ENCODE data around the gene TC2N.
"Not testable (repeated sequence)": the region's sequence is repeated elsewhere in the genome, so short reads cannot be mapped to it uniquely, and the experiment has no call there.

Gene TC2N

GRCh38 chr14:91888641-91889476 lies 21.5 kb upstream of the TC2N start:
- DNase-seq: no peak

- DNase-seq: no peak
These were observed 19.6 kb upstream of the TC2N start for GRCh38 chr14:91886961-91887360.

- no peak for DNase-seq
These were observed 18.5 kb upstream of the TC2N start for GRCh38 chr14:91885839-91886238.

DNA sequence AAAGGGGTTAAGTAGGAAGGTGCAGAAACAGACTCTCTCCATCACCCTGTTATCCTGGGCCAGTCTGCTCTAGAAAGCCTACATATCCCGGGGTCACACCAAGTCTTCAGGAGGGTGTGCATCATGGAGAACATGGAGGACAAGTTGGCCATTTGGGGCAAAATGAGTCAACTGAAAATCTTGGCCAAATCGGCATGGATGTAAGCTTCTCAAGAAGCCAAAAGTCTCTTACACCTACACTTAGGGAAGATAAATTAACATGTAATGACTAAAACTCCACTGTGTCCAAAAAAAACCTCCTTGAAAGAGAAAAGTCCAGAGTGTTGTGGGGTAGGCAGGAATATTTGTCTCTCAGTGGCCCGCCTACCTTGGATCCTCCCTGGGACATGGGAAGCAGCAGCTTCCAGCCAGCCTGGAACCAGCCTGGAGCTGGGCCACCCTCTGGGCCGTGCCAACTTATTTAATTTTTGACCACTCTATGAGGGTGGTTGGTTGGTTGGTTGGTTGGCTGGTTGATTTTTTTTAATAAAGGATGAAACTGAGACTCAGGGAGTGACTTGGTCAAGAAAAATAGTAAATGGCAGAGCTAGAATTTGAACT lies 17.9 kb upstream of the TC2N start:
- DNase-seq: no peak

DNA sequence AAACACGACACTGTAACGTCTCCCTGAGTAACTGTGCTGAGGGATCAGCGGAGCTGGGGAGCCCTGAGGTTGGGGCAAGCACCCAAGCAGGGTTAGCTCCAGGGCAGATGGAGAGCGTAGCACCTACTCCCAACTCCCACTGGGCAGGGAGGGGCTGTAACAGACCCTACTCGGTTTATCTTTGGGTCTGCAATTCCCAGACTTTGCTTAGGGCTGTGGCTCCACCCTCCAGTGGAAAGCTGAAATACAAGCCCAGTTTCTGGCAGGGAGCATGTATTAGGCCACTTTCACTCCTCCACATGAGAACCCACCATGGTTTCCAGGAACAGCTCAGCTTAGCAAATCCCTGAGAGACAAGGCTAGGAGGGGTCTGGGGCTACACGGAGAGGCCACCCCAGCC lies 17.3 kb upstream of the TC2N start:
- DNase-seq: no peak

DNA sequence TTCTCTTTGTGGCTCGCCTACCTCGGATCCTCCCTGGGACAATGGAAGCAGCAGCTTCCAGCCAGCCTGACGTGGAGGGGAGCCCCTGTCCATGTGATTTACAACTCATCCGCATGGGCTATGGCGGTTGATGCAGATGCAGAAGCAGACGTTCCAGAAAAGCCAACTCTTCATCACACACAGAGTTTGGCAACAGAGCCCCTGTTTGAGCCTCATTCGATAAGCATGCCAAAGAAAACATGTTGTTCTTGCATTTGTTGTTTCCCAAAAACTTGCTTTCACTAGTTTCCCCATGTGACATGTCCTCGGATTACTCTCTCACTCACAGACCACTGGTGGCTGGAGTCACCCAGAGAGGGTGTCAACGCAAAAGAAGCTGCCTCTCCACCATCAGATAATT lies 16.4 kb upstream of the TC2N start:
- DNase-seq: no peak

- DNase-seq: no peak
These were observed 15.4 kb upstream of the TC2N start for GRCh38 chr14:91882776-91883175.

GRCh38 chr14:91882369-91882768 lies 15.0 kb upstream of the TC2N start:
- DNase-seq: no peak

DNA sequence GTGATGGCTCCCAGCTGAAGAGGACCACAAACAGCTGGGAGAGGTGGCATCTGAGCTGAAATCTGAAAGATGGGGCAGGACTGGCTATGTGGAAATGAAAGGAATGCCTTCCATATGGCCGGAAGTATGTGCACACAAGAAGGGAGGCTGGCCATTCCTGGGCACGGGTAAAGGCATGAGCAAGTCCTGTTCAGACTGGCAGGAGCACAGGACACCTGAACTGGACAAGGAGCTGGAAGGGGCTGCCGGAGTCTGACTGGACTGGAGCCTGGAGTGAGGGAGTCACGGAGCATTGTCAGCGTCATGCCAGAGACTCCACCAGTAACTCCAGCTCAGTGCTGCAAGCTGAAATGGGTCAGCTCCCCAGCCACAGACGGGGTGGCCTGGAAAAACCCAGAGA lies 11.9 kb upstream of the TC2N start:
- no peak for DNase-seq

DNA sequence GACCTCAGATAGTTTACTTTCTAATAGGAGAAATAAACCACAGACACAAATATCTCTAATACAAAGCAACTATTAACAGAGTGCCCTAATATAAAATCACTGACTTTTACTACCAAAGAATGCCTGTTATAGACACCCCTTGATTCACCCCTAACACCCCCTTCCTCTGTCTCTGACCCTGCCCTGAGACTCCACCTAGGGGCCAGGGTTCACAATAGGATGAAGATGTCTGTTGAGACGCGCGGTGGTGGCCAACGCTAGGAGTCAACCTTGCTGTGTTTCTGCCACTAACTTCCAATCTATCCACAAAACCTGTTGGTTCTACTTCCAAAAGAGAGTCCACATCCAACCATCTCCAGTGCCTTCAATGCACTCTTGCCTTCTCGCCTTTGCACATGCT lies 10.9 kb upstream of the TC2N start:
- DNase-seq: no peak

- no peak for DNase-seq
These were observed 10.1 kb upstream of the TC2N start for GRCh38 chr14:91877376-91877915.

GRCh38 chr14:91876492-91876891 lies 9.2 kb upstream of the TC2N start:
- no peak for DNase-seq

DNA sequence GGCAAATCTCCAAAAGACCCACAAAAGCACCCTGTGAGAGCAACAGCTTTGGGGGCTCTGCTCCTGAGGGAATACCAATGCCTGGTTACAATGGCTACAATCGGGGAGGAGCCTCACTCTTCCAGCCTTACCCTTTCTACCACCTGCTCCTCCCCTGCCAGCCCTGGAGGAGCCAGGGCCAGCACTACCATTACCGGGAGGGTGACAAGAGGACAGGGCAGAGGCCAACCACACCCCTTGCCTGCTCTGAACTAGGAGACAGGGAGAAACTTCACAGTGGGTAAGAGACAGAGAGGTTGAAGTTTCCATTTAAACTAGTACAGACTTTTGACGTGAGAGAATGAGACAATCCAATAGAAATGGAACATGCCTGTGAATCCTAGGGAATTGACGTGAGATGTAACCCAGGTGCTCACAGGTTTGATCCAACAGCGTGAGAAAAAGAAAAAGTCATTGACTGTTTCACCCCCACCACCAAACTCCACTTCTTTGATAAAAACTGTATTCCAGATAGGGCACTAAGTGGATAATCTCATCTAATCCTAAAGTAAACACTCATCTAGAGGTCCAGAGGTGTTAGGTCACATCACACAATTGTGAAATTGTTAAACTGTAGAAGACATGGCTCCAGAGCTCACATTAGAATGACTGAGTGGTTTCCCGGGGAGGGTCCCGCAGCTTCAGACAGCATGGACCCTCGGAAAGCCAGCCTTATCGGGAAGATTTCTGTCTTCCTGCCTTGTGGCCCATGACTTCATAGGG lies 8.4 kb upstream of the TC2N start:
- DNase-seq: no peak

DNA sequence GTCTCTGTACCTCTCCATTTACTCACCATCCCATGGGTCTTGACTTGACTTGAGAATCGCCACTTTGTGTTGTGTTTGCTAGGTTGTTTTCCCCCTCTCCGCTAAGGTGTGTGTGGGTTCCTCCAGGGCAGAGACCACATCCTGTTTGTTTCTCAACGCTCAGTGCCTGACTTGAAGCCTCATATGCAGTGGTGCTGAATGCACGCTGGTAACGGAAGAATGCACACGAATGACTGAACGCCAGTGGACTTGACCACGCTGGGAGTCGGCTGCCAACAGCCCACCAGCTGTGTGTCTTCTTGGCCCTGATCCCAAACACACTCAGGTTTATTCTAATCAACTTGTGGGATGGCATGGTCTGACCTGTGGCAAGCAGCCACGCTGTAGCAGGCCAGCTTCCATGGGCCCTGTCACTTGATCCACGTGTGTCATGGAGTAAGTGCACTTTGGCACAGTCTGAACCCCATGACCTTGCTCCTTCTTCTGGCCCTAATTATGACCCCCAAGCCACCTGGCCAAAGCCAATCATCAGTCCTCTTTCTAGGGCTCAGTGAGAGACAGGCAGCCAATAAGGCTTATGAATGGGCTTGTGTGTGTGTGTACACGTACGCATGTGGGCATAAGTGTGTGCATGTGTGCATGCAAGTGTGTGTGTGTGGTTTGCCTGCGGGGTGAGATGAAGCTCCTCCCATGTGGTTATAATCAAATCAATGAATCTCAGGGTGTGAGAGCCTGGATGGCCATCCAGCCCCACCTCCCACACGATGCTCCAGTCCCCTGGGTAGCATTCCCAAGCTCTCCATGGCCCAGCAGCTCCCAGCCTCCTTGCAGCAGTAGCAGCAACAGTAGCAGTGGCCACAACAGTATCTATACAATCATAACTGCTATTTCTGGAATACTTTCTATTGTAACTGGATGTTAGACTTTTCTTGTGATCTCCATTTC lies 6.4 kb upstream of the TC2N start:
- peak; percentile 44 to 94 (median 68) for DNase-seq

- DNase-seq: peak in 4 of 5 donors; percentile 45 to 65 (median 50)
These were observed 5.5 kb upstream of the TC2N start for GRCh38 chr14:91872517-91873470.

- DNase-seq: peak in 2 of 5 donors; percentile 38 to 75
These were observed 4.7 kb upstream of the TC2N start for GRCh38 chr14:91872011-91872501.

DNA sequence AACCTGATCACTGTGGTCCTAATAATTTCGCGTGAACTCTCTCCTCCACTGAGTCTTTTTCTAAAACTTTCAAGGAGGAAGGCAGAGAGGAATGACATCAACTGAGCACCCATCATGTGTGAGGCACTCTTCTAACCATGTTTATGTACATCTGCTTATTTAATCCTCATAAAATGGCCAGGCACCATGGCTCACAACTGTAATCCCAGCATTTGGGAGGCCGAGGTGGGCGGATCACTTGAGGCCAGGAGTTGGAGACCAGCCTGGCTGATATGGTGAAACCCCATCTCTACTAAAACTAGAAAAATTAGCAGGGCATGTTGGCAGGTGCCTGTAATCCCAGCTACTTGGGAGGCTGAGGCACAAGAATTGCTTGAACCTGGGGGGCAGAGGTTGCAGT lies 4.1 kb upstream of the TC2N start:
- DNase-seq: not testable (repeated sequence)

DNA sequence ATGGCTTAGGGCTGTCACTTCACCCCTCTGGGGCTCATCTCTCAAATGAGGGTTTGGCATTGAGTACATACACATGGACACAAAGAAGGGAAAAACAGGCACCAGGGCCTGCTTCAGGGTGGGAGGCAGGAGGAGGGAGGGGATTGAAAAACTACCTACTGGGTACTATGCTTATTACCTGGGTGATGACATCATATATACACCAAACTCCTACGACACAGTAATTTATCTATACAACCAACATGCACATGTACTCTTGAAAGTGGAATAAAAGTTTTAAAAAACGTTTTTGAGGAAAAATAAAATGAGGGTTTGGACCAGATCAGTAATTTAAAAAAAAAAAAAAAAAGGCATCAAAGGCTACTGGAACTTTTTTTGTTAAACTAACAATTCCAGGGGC lies 3.6 kb upstream of the TC2N start:
- no peak for DNase-seq

DNA sequence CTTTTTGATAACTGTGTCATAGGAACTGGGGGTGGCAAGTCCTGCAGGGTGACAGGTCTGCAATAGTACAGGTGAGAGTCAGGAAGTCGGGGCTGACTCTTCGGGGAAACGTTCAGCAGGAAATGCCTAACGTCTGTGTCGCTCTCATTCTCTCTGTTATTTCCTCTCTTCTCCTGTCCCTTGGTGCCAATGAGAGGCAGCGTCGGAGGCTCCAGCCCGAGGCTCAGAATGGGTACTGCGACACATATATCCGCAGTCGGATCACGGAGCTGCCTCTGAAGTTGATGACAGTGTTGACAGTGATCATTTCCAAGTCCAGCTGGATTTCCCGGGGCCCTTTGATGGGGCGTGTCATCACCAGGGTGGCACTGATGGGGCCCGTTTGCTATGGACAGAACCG lies 2.7 kb upstream of the TC2N start:
- peak; percentile 46 to 90 (median 64) for DNase-seq

GRCh38 chr14:91869556-91869955 lies 2.2 kb upstream of the TC2N start:
- DNase-seq: no peak
